A673 (cell line): Measurements from ENCODE around the gene UVSSA. TPM values are rescaled to one million over a fixed set of nuclear protein-coding genes. Genes with fewer than 3 reads are reported as not detected.

Source experiments
- BruUV-seq: library from RNA; stranded (reverse); fragments of 400-500 nt; replicated peaks from 2 replicates; lab custom pipeline; 2021; lab: Mats Ljungman, UMichigan
- CTCF ChIA-PET: fragments of 300-600 bp; sonication (Branson Sonifier 250); formaldehyde crosslinking; loops from one replicate; lab custom pipeline; 2022; ENCODE audit warnings: antibody characterized with exemption; lab: Charles Lee
- POLR2A ChIA-PET: fragments of 300-600 bp; sonication (Branson Sonifier 250); formaldehyde crosslinking; loops from one replicate; lab custom pipeline; 2022; ENCODE audit warnings: antibody characterized with exemption; ENCODE audit not compliant: low non-redundant PET; lab: Charles Lee
- DNase-seq: peaks from one replicate; pipeline ENCODE4 v3.0.0-alpha.2; 2015; ENCODE audit warnings: low spot score
- H3K27ac ChIP-seq: fragments of 200-600 bp; sonication (generic); 2 replicates; pipeline ENCODE4 v1.5.1; 2016; ENCODE audit warnings: mixed run types, low read depth, mild to moderate bottlenecking, mixed read lengths, antibody characterized with exemption, low read length; ENCODE audit not compliant: poor library complexity, severe bottlenecking
- H3K27me3 ChIP-seq: fragments of 200-600 bp; sonication (generic); replicated peaks from 2 replicates; pipeline ENCODE4 v1.6.1; 2017; ENCODE audit warnings: mixed run types, low read depth, mild to moderate bottlenecking, mixed read lengths, antibody characterized with exemption, low read length; ENCODE audit not compliant: insufficient read depth, poor library complexity
- H3K36me3 ChIP-seq: fragments of 200-600 bp; sonication (generic); 2 replicates; pipeline ENCODE4 v1.6.1; 2016; ENCODE audit warnings: mixed run types, mild to moderate bottlenecking, mixed read lengths, antibody characterized with exemption, low read length; ENCODE audit not compliant: insufficient read depth, poor library complexity, severe bottlenecking
- H3K4me1 ChIP-seq: fragments of 200-600 bp; sonication (generic); 2 replicates; pipeline ENCODE4 v1.6.1; 2017; ENCODE audit warnings: mixed run types, mild to moderate bottlenecking, mixed read lengths, antibody characterized with exemption, low read length; ENCODE audit not compliant: insufficient read depth, poor library complexity, severe bottlenecking
- H3K4me3 ChIP-seq: fragments of 200-600 bp; sonication (generic); 2 replicates; pipeline ENCODE4 v1.5.1; 2016; ENCODE audit warnings: low read depth, mixed run types, mild to moderate bottlenecking, mixed read lengths, low read length; ENCODE audit not compliant: poor library complexity, severe bottlenecking
- H3K9me3 ChIP-seq: fragments of 200-600 bp; sonication (generic); 2 replicates; pipeline ENCODE4 v1.6.1; 2016; ENCODE audit warnings: mixed run types, low read depth, mild to moderate bottlenecking, mixed read lengths, antibody characterized with exemption, low read length; ENCODE audit not compliant: poor library complexity, severe bottlenecking
- CTCF ChIP-seq: fragments of 300-800, 200-600 bp; sonication (generic); conservative IDR thresholded peaks from 2 replicates; pipeline ENCODE4 v1.5.1; 2017; ENCODE audit warnings: low read depth, mild to moderate bottlenecking, antibody characterized with exemption, low read length, moderate library complexity, mixed read lengths
- EZH2 ChIP-seq: fragments of 200-600 bp; sonication (generic); IDR thresholded peaks from 2 replicates; pipeline ENCODE4 v1.6.1; 2017; ENCODE audit warnings: borderline replicate concordance, low read depth, mild to moderate bottlenecking, mixed read lengths, antibody characterized with exemption, low read length; ENCODE audit not compliant: poor library complexity, severe bottlenecking
- intact Hi-C: fragments of 100-400 bp; cut with micrococcal nuclease; formaldehyde crosslinking; loops from one replicate; pipeline ENCODE4 v1.10.0; 2022; ENCODE audit not compliant: unreplicated experiment
- total RNA-seq: library from RNA; stranded (reverse); gene quantifications from 2 replicates; pipeline ENCODE4 v1.2.3, GENCODE V29; 2021

The UVSSA gene
- total RNA-seq, 1 experiment from 2014 or later = 20.3 TPM

GRCh38 chr4:1365271-1366178 lies 18.5 kb downstream of the UVSSA start:
- intact Hi-C loops = no loop called here
- no peak for TF ChIP-seq EZH2
- TF ChIP-seq CTCF = no peak
- POLR2A ChIA-PET = no interaction called here

GRCh38 chr4:1366371-1367229 lies 19.6 kb downstream of the UVSSA start:
- Histone ChIP-seq H3K27me3 (no peaks in the 10 kb centered on the region), H3K27ac (no peak overlapping the region), H3K4me3 (no peak overlapping the region), H3K9me3 (no peaks in the 10 kb centered on the region), H3K4me1 (no peaks in the 10 kb centered on the region), H3K36me3 (no peaks in the 10 kb centered on the region)
- ChIA-PET POLR2A (no interaction called here), CTCF (no interaction called here)
- intact Hi-C loops = no loop called here
- no TSS peak for BruUV-seq
- TF ChIP-seq EZH2 (no peak), CTCF (no peak)
- DNase-seq = no peak

More at GRCh38 chr4:1365271-1366178, 18.5 kb downstream of the UVSSA start:
- Histone ChIP-seq H3K36me3 (no peaks in the 10 kb centered on the region), H3K4me1 (no peaks in the 10 kb centered on the region), H3K27ac (no peak overlapping the region), H3K9me3 (no peaks in the 10 kb centered on the region), H3K4me3 (no peak overlapping the region), H3K27me3 (no peaks in the 10 kb centered on the region)
- CTCF ChIA-PET = interaction anchor here (0.8 kb wide), 1 partner anchor 9 kb away, joined by 4 read pairs; no protein-coding TSS in a partner anchor
- BruUV-seq = no TSS peak
- no peak for DNase-seq

GRCh38 chr4:1367230-1367935 lies 20.4 kb downstream of the UVSSA start:
- POLR2A ChIA-PET = no interaction called here
- intact Hi-C loops = no loop called here
- no TSS peak for BruUV-seq

More at GRCh38 chr4:1367230-1367935, 20.4 kb downstream of the UVSSA start:
- no peak for DNase-seq
- TF ChIP-seq EZH2 = no peak
- no peak for TF ChIP-seq CTCF
- H3K4me1 ChIP-seq = no peaks in the 10 kb centered on the region
- CTCF ChIA-PET = no interaction called here
- H3K36me3 ChIP-seq = no peaks in the 10 kb centered on the region
- H3K9me3 ChIP-seq = no peaks in the 10 kb centered on the region
- no peak overlapping the region for H3K27ac ChIP-seq
- no peak overlapping the region for H3K4me3 ChIP-seq
- no peaks in the 10 kb centered on the region for H3K27me3 ChIP-seq
